ENCODE results near the gene DGCR8.

GRCh38 chr22:20148414-20148813 is 68.4 kb downstream of the DGCR8 start:
- TF ChIP-seq CTCF (IDR thresholded peaks at IDR 0.05): no peak
- TF ChIP-seq POLR2A (IDR thresholded peaks at IDR 0.05): no peak

Data from right lobe of liver (tissue), 4 donors.